CD4-positive, alpha-beta T cell treated with Interleukin-15 for 1 hour (primary cell): ENCODE measurements around the gene SPATA9.

Experiments used
- DNase-seq: peaks from one replicate; pipeline ENCODE4 v3.0.0-alpha.2; 2020

SPATA9 gene, protein sequence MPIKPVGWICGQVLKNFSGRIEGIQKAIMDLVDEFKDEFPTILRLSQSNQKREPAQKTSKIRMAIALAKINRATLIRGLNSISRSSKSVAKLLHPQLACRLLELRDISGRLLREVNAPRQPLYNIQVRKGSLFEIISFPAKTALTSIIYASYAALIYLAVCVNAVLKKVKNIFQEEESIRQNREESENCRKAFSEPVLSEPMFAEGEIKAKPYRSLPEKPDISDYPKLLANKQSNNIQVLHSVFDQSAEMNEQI

DNA sequence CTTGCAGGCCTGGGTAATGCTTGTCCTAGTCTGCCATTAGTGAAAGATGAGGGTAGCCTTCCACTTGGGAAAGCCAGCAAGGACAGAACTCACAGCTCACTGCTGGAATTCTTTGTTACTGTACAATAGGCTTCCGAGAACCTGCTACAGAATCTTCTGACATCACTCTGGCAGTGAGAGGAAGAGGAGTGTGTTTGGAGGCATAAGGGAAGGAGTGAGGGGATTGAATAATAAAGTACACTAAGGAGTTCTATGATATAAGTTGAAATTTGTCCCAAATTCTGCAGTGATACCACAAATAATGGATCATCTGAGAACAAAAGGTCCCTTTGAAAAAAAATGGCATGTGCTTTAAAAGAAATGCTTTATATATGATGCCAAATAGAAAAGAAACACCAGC lies at the start of gene SPATA9:
Gene SPATA9 (minus strand): TSS at position 101 of the 400 bp plus-strand sequence. CDS start 137 bp downstream, outside the sequence.
- DNase-seq, result no peak

DNA sequence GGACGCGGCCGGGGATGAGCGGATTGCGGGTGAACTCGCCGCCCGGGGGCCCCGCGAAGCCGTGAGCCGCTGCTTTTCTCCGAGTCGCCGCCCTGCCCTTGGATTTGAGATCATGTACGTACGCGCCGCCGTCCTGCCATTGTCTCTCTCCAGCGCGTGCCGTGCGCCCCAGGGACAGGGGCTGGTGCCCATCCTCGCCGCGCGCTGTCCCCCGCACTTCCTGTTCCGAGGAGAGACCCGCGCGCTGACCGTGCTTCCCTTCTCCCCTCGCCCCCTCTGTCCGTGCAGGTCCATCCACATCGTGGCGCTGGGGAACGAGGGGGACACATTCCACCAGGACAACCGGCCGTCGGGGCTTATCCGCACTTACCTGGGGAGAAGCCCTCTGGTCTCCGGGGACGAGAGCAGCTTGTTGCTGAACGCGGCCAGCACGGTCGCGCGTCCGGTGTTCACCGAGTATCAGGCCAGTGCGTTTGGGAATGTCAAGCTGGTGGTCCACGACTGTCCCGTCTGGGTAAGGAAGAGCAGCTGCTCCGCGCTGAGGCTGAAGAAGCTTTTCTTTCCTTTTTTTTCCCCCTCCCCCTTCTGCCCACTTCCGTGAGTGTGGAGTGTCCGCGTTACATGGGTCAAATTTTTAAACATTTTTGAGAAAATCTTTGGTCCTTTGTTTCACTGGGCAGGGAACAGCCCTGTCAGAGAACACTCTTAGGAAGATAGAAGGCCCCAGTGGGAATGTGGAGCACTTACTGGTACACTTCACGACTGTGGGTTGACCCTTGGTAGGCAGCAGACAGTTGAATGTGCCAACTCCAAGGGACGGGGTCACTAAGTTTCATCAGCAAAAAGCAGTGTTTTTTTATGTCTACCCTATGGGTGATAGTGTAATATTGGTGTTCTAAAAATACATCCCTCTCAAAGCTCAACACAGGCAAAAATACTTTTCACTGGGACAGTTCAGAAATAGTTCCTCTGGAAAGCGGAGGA lies 49.1 kb upstream of the SPATA9 start:
- DNase-seq, result no peak

DNA sequence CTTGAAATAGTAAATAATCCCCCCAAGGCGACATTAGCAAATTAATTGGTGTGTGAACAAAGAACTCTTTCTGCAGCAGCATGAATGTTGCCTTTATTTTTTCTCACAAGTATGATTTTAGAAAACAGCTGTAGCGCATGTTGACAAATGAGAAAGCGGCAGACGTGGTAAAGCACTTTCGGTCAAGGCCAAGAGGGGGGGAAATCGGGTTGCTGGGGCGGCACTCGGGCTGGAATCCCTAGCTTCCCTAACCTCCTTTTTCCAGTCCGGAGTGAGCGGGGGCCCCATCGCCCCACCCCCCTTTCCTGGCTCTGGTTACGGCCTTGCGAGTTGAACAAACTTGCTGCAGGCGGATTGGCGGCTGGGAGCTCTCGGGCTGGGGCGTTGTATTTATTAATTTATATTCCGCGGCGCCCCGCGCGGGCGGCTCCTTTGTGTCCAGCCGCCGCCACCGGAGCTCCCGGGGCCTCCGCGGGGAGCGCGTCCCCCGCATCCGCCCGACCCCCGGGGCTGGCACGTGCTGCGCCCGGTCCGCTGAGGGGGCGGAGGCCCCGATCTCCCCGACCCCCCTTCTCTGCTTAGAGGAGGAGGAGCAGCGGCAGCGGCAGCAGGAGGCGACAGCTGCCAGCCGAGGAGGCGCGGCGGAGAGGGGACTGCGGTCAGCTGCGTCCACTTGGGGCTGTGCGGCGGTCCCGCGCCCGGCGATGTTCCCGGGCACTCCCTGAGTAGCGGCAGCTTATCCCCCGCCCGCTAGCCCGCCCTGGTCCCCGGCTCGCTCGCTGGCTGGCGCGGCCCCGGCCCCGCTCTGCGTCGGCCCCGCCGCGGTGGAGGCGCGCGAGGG lies 48.2 kb upstream of the SPATA9 start, which contains the start of gene RHOBTB3:
Gene RHOBTB3 (plus strand): TSS at position 607 of the 841 bp plus-strand sequence. CDS start 347 bp downstream, outside the sequence.
- DNase-seq, result peak; percentile 30

DNA sequence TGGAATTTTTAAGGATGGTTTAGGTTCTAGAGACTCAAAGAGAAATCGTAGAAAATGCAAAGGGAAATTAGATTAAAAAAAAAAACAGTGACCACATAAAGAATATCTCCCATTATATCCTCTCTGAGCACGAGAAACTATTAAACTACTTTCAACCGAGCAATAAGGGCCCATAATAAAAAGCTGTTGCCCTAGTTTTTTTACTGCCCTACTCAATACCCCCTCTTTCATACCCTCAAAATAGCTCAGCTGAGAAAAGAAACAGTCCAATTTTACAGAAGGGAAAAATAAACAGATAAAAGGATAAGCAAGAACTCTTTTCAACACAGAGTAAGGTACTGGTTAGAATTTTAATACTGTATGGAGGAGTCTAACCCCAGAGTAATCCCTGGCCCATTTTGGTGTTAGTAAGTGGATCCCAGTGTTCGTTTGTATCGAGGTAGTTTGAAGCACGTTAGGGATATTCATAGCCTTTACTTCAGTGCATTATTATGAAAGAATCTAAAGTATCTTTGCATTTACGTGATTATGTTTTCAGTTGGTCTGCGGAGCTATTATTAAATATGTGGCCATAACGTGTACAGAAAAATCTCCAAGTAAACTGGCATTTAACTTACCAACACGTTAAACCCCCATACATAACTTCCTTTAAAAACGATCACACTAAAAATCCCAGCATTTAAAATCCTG lies 47.4 kb upstream of the SPATA9 start:
- DNase-seq, result no peak

DNA sequence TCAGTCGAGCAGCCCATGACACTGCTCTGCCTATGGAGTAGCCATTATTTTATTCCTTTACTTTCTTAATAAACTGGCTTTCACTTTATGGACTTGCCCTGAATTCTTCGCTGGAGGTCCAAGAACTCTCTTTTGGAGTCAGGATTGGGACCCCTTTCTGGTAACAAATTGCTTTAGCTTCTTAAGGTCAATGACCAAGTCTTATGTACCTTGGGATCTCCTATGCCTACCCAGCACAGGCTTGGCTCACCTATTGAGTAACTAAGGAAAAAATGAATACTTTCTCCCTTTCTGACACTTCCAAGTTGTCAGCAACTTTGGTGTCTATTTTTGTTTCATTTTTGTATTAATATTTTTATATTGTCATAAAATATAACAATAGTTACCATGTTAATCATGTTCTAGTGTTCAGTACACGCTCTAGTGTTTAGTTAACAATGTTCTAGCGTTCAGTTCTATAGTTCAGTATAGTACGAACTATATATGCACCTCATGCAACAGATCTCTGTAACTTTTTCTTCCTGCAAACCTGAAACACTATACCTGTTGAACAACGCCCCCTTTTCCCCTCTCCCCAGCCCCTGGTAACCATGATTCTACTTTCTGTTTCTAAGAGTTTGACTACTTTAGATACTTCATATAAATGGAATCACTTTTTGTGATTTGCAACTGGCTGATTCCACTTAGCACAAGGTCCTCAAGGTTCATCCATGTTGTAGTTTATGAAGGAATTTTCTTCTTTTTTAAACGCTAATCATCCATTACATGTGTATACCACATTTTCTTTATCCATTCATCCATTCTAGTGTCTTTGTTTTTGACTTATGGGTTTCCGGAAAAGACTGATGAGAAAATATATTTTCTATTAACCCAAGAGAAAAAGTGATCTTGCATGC lies 46.6 kb upstream of the SPATA9 start:
- DNase-seq, result no peak

DNA sequence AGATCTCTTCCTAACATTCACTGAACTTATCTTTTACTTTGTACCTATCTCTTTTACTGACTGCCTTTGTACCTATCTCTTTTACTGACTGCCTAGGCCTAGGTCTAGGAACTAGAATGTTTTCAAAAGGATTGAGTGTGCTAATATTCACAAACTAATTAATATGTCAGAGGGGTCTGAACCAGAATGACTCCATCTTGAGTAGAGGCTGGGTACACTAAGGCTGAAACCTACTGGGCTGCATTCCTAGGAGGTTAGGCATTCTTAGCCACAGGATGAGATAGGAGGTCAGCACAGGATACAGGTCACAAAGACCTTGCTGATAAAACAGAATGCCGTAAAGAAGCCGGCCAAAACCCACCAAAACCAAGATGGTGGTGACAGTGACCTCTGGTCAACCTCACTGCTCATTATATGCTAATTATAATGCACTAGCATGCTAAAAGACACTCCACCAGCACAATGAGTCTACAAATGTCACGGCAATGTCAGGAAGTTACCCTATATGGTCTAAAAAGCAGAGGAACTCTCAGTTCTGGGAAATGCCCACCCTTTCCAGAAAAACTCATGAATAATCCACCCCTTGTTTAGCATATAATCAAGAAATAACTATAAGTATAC lies 45.8 kb upstream of the SPATA9 start:
- no peak for DNase-seq

DNA sequence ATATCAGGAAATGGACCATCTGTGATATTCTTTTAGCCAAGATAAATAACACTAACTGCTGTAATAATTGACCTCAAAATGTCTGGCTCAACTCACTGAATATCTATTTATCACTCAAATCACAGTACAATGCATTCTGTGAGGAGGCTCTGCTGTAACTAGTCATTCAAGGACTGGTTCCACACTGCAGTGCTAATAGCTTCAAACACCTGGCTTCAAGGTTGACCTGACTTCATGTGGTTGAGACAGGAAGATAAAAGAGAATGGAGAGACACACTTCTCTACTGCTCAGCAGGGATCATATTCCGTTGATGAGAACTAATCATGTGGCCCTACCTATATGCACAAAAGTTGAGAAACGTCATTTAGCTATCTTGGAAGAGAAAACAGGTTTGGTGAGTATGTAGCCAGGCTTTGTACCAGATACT lies 45.0 kb upstream of the SPATA9 start:
- no peak for DNase-seq

DNA sequence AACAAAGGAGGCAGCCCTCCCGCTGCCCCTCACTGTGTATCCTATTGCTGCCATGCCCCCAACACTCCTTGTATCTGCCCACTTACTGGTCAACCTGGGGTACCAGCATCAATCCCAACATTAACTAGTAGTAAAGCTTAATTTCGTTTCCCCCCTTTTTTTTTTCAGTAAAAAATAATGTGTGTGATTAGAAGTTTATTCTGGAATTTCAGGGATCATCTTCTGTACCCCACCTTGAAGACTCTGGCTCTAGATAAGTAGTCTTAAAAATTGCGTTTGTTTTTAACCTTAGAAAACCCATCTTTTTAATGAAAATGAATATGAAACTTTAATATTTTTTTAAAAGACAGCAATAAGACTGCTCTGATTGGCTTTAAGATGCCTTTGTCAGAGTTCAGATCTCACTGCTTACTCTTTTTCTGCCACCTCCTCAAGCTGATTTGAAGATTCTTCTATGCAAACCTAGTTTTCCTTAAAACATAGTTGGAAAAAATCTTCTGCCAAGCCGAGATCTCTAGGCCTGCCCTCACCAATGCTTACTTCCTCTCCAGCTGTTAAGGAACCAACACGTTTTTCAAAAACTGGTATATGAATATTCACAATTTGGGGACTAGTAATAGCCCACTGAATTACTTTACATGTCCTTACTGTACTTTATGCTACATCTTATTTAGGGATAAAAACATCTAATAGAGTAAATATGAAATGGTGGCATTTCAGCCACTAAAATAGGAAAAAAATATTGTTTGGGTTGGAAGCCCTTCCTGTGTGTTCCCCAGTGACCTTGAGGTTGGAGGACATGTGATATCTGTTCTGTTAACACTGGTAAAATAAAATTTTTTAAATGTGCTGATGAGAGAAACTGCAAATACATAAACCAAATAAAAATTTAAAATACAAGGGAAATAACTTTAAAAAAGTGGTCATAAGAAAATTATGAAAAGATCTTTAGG lies 44.3 kb upstream of the SPATA9 start:
- no peak for DNase-seq

DNA sequence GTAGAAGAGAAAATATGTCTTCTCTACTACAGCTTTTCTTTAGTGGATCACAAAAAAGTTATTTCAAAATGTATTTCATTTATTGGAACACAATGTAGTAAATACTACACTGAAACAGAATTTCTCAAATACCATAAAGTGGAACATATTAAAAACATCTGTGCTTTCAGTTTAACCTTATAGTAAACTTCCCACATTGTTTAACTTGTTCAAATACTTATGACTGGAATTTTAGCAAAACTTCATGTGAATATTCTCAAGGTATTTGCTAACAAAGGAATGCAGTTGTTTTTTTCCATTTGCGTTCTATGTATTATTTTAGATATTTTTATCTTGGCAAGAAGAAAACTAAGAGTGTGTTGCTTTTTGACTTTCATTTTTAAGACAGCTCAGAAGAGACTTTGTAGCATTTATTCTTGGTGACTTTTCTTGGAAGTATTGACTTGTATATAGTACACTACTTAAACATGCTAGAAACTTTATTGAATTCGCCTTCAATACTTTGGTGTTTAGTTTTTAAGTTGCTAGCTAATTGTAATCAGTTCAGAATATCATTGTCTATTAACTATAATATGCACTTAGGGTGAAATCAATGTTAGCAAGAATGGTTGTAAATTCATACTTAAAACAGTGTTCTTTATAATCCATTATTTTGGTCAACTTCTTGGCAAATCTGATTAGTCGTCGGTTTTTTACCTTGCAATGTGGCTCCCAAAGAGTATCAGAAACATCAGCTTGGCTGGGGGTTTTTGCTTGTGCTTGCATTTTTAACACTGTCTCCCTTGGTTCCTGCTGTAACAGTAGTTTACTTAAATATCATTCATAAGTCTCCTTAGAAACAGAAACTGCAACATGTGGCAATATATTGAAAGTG lies 43.4 kb upstream of the SPATA9 start:
- no peak for DNase-seq

DNA sequence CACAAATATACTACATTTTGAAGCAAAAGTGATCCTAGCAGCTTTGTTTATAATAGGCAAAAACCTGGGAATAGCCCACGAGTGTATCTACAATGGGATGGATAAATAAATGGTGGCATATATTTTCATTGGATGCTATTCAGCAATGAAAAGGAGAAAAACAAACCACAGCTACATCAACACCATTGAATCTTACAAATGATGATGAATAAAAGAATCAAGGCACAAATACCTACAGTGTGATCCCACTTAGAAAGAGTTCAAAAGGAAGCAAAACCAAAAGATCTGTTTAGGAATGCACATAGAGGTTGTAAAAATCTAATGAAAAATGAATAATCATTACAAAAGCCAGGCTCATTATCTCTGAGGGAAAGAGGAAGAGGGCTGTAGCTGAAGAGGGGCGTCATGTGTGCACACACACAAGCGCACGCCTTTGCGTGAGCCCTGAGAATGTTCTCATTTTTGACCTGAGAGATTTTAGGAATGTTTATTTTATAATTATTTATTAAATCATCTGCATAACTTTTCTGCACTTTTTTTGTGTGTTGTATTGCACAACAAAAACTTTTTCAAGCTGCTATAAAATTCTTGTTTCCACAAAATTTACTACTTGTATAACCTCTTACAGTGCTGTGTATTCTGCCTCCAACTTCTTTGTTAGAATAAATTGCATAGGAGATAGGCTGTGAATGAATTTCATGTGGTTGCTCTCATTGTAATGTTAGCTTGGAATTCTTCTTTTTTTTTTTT lies 42.5 kb upstream of the SPATA9 start:
- DNase-seq, result no peak

DNA sequence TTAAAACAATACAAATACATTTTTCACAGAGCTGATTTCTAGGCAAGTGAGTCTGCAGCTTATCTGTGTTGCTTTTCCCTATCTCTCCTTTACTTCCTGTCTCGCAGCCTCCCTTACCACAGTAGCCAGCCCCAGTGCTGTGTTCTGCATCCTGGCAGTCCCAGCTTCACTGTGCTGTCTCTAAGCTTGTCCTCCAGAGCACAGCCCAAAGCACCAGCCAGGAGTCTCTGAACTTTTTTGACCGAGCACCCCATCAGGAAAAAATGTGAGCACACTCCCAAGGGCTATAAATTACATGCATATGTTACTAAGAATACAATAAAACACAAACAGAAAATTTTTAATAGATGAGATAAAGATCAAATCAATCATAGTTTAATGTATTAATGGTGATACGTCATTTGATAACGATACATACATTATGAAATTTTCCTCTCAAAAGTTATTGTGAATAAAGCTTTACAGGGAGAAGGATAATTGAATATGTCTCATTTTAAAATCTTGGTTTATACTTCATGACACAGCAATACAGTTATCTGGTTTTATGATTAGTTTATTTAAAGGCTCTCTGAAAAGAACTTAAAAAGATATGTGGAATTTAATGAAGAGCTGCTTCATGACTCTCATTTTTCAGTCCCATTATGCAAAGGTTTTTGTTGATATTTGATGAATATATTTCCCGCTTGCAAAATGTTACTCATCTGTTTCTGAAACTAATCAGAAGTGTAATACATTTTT lies 41.0 kb upstream of the SPATA9 start:
- DNase-seq, result no peak

DNA sequence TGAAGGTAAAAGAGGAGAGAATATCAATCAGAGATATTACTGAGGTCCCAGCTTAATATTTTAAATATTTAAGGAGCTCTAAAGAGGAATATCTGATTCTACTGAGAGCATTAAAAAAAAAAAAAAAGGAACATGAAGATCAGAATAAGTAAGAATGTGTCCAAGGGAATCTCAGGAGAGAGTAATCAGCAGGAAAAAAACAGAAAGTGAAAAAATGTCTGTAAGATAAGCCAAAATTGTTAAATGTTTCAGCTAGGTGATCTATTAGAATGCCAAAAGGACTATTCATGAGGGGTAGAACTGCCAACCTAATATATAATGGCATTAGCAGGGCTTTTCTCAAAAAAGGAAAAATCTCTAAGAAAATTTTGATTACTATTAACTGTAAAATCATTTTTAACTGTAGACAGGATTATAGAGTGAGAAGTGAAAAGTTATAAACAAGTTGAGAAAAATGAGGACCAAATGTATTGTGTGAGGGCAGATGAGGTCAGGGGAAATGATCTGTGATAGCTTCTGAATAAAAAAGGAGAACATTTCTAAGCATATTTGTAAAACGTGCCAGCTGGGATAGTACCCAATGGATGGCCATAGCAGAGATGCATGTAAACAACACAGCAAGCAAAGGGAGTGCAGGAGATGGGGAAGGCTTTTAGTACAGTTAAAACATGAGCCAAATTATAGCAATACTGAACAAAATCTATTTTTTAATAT lies 38.9 kb upstream of the SPATA9 start:
- DNase-seq, result no peak

DNA sequence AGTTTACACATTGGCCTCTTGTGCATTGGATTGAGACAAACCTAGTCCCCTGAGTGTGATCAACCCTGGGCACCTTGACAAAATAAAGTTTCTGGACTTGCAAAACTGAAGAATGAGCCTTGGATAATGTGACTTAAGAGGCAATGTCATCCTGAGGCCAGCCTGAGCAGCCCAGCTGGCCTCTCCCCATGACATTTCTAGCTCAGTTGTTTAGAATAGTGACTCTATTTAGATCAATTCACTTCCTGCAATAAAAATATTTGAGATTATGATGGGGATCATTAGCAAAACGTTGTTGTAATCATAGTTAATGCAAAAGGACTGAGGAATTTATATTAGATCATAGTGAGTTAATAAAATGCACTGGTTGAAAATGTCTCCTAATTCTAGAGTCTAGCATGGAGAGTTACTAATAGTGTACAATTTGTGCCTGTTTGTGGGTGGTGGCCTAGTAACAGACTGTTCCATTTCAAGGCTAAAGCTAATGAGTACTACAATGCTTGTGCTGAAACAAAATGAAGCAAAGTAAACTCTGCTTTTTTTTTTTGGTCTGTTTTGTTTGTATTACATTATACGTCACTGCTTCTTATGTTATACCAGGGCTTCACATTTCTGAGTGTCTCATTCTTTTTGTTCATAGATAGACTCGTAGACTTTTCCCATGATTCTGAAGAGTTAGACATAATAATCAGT lies 37.4 kb upstream of the SPATA9 start:
- DNase-seq, result no peak

DNA sequence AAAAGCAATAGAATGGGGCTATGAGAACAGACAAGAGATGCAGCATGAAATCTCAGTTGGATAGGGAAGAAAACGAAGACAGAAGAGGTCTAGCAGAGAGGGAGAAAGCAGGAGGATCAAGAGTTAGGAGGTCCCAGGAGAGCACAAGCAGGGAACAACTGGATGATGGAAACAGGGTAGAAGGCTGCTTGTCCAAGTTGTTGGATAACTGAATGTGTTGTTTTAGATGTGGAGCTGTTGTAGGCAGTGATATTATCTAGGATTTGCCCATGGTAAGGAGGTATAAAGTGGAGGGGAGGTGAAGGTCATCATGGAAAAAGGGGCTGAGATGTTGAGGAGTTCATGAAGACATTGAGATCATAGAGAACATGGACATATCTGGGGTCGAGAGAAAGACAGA lies 35.9 kb upstream of the SPATA9 start:
- DNase-seq, result no peak

DNA sequence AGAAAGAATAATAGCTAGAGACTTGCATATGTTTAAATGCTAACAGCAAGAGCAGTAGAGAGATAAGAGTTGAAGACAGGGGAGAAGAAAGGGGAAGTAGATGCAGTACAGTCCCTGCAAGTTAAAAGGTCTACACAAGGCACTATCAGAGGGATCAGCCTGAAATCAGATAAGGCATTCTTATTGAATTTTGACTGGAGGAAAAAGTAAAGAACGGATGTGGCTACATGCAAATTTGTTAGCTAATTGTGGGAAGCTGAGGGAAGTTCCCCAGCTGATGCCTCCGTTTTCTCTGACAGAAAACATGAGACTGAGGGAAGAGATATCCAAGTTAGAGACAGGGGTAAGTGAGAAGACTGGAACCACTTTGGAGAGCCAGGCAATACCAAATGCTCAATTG lies 35.4 kb upstream of the SPATA9 start:
- DNase-seq, result no peak

DNA sequence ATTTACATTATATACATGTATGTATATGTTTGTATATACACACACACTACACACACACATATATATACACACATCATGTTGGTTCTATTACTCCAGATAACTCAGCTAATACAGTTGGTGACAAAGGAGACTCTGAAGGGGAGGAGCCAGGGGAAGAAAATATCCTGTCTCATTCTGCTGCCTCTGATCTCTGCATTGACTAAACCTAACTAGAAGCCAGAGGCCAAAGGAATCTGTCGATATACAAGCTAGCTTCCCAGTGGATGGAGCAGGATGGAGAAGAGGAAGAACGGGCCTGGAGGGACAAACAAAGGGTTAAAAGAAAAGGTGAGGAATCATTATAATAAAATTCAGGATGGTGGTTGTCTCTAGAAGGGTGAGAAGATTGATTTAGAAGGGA lies 34.6 kb upstream of the SPATA9 start:
- DNase-seq, result no peak
